Measurements from ENCODE around the gene RXRA.

Gene RXRA

DNA sequence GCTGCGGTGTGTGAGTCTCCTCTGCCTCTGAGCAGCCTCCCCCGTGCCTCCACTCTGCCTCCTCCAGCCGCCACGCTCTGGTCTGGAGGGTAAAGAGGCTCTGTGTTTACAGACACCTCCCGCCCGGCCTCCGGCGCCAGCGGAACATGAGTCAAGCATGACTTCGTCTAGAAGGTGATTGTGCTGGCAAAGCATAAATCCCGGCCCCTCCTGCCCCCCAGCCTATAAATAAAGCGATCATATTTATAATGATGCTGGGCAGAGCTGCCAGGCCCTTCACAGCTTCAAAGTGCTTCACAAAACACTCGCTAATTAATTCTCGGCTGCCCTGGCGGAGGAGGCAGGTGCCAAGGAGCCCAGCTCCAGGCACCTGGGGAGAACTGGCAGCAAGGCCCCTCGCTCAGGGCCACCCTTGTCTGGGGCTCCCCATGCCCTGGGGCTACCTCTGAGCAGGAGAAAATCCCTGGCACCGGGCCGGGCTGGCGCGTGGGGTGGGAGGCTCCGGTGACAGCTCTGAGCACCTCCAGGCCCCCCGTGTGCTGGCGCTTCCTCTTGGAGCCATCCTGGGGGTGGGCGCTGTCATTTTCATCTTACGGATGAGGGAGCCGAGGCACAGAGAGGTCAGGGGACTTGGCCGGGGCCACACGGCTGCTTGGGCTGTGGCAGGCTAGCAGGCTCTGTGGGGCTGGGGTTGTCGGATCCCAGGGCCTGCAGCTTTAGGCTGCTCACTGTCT, 87.8 kb downstream of the RXRA start:
- DNase-seq (ENCODE audit: insufficient read length, low spot score) (no peak), FAIRE-seq (no peak)
- TF ChIP-seq, protein P1, sequence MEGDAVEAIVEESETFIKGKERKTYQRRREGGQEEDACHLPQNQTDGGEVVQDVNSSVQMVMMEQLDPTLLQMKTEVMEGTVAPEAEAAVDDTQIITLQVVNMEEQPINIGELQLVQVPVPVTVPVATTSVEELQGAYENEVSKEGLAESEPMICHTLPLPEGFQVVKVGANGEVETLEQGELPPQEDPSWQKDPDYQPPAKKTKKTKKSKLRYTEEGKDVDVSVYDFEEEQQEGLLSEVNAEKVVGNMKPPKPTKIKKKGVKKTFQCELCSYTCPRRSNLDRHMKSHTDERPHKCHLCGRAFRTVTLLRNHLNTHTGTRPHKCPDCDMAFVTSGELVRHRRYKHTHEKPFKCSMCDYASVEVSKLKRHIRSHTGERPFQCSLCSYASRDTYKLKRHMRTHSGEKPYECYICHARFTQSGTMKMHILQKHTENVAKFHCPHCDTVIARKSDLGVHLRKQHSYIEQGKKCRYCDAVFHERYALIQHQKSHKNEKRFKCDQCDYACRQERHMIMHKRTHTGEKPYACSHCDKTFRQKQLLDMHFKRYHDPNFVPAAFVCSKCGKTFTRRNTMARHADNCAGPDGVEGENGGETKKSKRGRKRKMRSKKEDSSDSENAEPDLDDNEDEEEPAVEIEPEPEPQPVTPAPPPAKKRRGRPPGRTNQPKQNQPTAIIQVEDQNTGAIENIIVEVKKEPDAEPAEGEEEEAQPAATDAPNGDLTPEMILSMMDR (IDR thresholded peaks at IDR 0.05; ENCODE audit: insufficient read depth, missing control alignments) = no peak

DNA sequence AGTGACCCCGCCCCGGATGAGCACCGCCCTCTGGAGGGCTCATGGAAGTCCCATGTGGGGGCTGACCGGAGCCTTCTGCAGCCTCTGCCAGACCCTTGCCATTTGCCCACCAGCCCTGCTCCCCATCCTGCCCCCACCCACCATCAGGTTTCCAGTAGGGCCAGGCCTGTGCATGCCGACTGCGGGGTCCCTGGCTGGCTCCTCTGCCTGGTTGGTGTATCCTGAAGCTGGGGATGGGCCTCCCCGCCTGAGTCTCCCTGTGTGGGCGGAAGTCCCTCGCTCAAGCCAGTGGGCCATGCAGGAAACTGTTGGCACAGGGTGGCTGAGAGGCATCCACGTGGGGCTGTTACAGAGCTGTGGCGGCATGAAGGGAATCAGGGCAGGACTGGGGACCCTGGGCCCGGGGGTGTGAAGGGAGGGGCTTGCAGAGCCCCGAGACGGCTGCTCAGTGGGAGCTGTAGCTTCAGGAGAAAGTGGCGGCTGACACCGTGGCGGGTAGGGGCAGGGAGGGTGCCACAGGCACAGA, 88.7 kb downstream of the RXRA start:
- no peak for FAIRE-seq
- no peak for DNase-seq (ENCODE audit: insufficient read length, low spot score)
- TF ChIP-seq, protein P1 (IDR thresholded peaks at IDR 0.05; ENCODE audit: insufficient read depth, missing control alignments) = no peak

DNA sequence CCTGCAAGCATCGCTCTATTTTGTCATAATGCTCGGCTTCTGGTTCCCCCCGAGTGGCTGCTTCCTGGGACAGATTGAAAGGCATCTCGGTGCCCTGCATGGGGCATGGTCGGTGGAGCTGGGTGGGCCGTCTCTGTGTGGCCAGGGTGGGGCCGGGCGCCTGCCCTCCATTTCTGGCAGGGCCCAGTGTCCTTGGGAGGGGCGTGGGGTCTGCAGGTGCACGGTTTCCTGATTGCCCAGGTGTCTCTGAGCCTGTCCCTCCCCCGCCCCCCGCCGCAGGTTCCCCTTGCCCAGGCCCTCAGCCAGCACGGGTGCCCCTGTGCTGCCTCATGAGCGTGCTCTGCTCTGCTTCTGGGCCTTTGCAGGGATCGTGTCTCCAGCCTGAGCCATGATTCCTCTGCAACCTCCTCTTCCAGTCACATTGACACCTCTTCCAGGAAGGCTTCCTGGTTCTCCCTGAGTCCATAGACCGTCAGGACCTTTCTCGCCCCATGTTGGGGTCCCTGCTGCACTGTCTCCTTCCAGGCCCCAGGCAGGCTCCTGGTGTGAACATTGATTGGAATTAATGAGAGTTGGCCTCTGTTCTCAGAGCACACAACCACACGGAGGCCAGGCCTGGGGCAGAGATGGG, 90.2 kb downstream of the RXRA start:
- no peak for DNase-seq (ENCODE audit: insufficient read length, low spot score)
- no peak for FAIRE-seq
- TF ChIP-seq, protein P1 (IDR thresholded peaks at IDR 0.05; ENCODE audit: insufficient read depth, missing control alignments) = no peak

DNA sequence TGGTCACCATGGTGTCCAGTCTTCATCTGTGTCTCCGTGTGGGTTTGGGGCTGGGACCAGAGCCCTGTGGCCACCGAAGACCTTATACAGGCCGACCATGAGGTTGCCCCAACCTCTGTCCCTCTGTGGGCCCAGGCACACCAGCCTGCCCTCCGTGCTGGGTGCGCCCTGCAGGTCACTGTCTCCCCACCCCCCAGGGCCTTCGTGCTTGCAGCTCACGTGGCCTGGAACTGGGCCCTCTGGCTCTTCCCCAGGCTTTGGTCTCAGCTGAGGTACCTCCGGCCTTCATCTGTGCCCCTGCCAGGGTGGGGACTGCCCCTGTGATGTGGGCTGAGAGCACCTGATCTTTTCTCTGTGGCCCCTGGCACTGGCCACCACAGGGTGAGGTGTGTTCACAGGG, 92.1 kb downstream of the RXRA start:
- TF ChIP-seq, protein P1 (IDR thresholded peaks at IDR 0.05; ENCODE audit: insufficient read depth, missing control alignments) = no peak
- FAIRE-seq (no peak), DNase-seq (ENCODE audit: insufficient read length, low spot score) (no peak)

DNA sequence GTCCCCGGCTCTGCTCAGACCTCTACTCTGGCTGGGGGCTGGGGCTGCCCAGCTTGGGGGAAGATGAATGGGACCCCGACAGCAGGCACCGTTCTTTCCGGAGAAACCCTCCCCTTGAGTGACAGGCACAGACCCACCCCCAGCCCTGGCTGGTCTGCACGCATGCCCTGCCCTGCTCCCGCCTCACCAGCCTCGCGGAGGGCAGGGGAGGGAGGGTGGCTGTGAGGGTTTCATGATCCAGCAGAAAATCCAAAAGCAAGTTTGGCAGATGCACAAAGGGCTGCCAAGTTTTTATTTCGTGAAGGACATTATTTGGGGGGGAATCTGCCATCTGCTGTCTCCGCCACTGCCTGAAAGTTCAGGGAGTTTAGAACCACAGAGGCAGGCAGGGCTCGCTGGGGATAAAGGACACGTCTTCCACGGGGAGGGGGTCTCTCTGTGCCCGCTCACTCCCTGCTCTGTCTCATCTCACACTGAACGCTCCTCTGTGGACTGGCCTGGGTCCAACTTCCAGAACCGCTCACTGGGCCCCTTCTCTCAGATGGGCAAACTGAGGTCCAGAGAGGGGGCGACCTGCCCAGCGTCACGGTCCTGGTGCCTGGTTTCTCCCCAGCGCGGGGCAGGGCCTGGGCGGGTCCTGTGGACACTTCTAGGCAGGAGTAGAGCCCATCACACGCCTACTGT, 92.9 kb downstream of the RXRA start:
- FAIRE-seq (no peak), DNase-seq (ENCODE audit: insufficient read length, low spot score) (no peak)
- TF ChIP-seq, protein P1 (IDR thresholded peaks at IDR 0.05; ENCODE audit: insufficient read depth, missing control alignments) = no peak

DNA sequence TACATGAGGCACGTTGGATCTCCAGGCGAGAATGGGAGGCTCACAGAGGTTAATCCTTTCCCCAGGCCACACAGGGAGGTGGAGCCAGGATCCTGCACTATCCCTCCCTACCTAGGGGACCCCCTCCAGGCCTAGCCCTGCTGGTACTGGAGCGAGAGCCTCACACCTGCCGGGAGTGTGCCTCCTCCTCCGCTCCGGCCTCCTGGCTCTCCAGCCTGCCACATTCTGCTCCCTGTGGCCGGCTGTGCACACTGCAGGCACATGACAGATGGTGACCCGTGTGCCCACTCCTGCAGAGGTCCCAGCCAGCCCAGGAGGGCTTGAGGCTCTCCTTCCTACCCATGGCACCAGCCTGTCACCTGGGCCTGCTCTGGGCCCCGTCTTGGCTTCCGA, 93.4 kb downstream of the RXRA start:
- DNase-seq (ENCODE audit: insufficient read length, low spot score) = peak; percentile 96

More for the DNA sequence above, 93.4 kb downstream of the RXRA start:
- no peak for FAIRE-seq
- TF ChIP-seq, protein P1 (IDR thresholded peaks at IDR 0.05; ENCODE audit: insufficient read depth, missing control alignments) = peak; percentile 39
